DMS114 treated with DMSO at 0.1 percent for 48 hours (cell line): ENCODE data around the gene CNPY1.

Source experiments
- DNase-seq: peaks from one replicate; lab custom pipeline; 2025; ENCODE audit not compliant: unreplicated experiment; lab: John Stamatoyannopoulos, UW

CNPY1 gene

GRCh38 chr7:155490697-155491628 is 55.4 kb downstream of the CNPY1 start:
- DNase-seq: no peak

GRCh38 chr7:155489862-155490696 is 56.3 kb downstream of the CNPY1 start:
- DNase-seq: no peak

GRCh38 chr7:155489158-155489840 is 57.1 kb downstream of the CNPY1 start:
- no peak for DNase-seq

GRCh38 chr7:155488483-155489127 is 57.8 kb downstream of the CNPY1 start:
- no peak for DNase-seq

- no peak for DNase-seq
These were observed 58.6 kb downstream of the CNPY1 start for GRCh38 chr7:155487509-155488482.

GRCh38 chr7:155486783-155487508 is 59.4 kb downstream of the CNPY1 start:
- DNase-seq: no peak

- no peak for DNase-seq
These were observed 61.6 kb downstream of the CNPY1 start for GRCh38 chr7:155484483-155485399.

GRCh38 chr7:155483868-155484325 is 62.5 kb downstream of the CNPY1 start:
- no peak for DNase-seq

- no peak for DNase-seq
These were observed 63.1 kb downstream of the CNPY1 start for GRCh38 chr7:155483245-155483644.

- DNase-seq: no peak
These were observed 63.7 kb downstream of the CNPY1 start for GRCh38 chr7:155482511-155483183.

GRCh38 chr7:155481764-155482163 is 64.6 kb downstream of the CNPY1 start:
- DNase-seq: no peak

- DNase-seq: no peak
These were observed 68.9 kb downstream of the CNPY1 start for GRCh38 chr7:155477476-155477875.

GRCh38 chr7:155471718-155472117 is 74.6 kb downstream of the CNPY1 start:
- DNase-seq: no peak

GRCh38 chr7:155470686-155471638 is 75.4 kb downstream of the CNPY1 start:
- no peak for DNase-seq

- DNase-seq: no peak
These were observed 76.2 kb downstream of the CNPY1 start for GRCh38 chr7:155470186-155470487.
